A549 (cell line): ENCODE measurements around the gene SAT2. TPM values are rescaled to one million over a fixed set of nuclear protein-coding genes. Genes with fewer than 3 reads are reported as not detected.

ENCODE experiments used
- BCL3 ChIP-seq: fragments of >200 bp; sonication (Bioruptor Twin); formaldehyde crosslinking; IDR thresholded peaks from 3 replicates; pipeline ENCODE4 v1.6.1; 2016
- EHF ChIP-seq: fragments of 250-450 bp; sonication (Bioruptor Pico); IDR thresholded peaks from 2 replicates; pipeline ENCODE4 v1.5.0; 2020; ENCODE audit warnings: mild to moderate bottlenecking
- EP300 ChIP-seq, 2 experiments: fragments of >200 bp; sonication (Bioruptor Twin); formaldehyde crosslinking; IDR thresholded peaks; 2 replicates in 1 of 2; 3 replicates in 1 of 2; pipeline ENCODE4 v1.6.1; 2016 to 2017
- ESRRA ChIP-seq: fragments of 150-350 bp; IDR thresholded peaks from 2 replicates; pipeline ENCODE4 v1.6.1; 2014; ENCODE audit warnings: mild to moderate bottlenecking, low read length, borderline replicate concordance
- FOSB ChIP-seq: fragments of 250-450 bp; sonication (Bioruptor Pico); IDR thresholded peaks from 2 replicates; pipeline ENCODE4 v1.5.0; 2020; ENCODE audit warnings: mild to moderate bottlenecking, moderate library complexity
- FOXS1 ChIP-seq: fragments of 250-450 bp; sonication (Bioruptor Pico); IDR thresholded peaks from 2 replicates; pipeline ENCODE4 v1.5.0; 2020; ENCODE audit warnings: mild to moderate bottlenecking, moderate library complexity
- HOXB13 ChIP-seq: fragments of 250-450 bp; sonication (Bioruptor Pico); IDR thresholded peaks from 2 replicates; pipeline ENCODE4 v1.5.0; 2020; ENCODE audit warnings: low read depth, mild to moderate bottlenecking, moderate library complexity
- JUN ChIP-seq, 2 experiments: fragments of >200 bp; sonication (Bioruptor Twin); formaldehyde crosslinking; IDR thresholded peaks; 2 replicates in 1 of 2; 3 replicates in 1 of 2; pipeline ENCODE4 v1.6.1; 2016 to 2017
- KDM1A ChIP-seq: fragments of 200-600 bp; sonication (generic); IDR thresholded peaks from 2 replicates; pipeline ENCODE4 v1.6.1; 2016; ENCODE audit warnings: low read depth, mild to moderate bottlenecking
- MAFK ChIP-seq: fragments of 450-650 bp; IDR thresholded peaks from 2 replicates; pipeline ENCODE4 v1.6.1; 2014; ENCODE audit not compliant: partially characterized antibody
- NFE2L2 ChIP-seq: fragments of 150-350 bp; conservative IDR thresholded peaks from 2 replicates; pipeline ENCODE4 v1.6.1; 2014; ENCODE audit warnings: low read length
- NR3C1 ChIP-seq: fragments of >200 bp; sonication (Bioruptor Twin); formaldehyde crosslinking; IDR thresholded peaks from 3 replicates; pipeline ENCODE4 v1.6.1; 2017
- RAD21 ChIP-seq, 2 experiments: fragments of >200 bp in 1 of 2; sonication (Bioruptor Twin) in 1 of 2; formaldehyde crosslinking in 1 of 2; IDR thresholded peaks in 1 of 2; conservative IDR thresholded peaks in 1 of 2; 2 replicates in 1 of 2; 3 replicates in 1 of 2; pipeline ENCODE4 v1.6.1; 2012 to 2018; ENCODE audit warnings: inconsistent platforms in 1 of 2
- RCOR1 ChIP-seq: fragments of 150-350 bp; IDR thresholded peaks from 2 replicates; pipeline ENCODE4 v1.6.1; 2014; ENCODE audit warnings: antibody characterized with exemption, low read length, low read depth
- ZNF302 ChIP-seq: fragments of 250-450 bp; sonication (Bioruptor Pico); IDR thresholded peaks from 2 replicates; pipeline ENCODE4 v1.9.0; 2021; ENCODE audit warnings: inconsistent platforms, mild to moderate bottlenecking, moderate library complexity
- ZSCAN20 ChIP-seq: fragments of 250-450 bp; sonication (Bioruptor Pico); IDR thresholded peaks from 2 replicates; pipeline ENCODE4 v1.8.0; 2022; ENCODE audit warnings: mild to moderate bottlenecking, moderate library complexity
- polyA plus RNA-seq, 4 experiments: library from polyadenylated mRNA; depleted of rRNA in 3 of 4; stranded (reverse); fragments of >200 nt; fragmentation: RNase III in 1 of 4; extraction: RNeasy Plus Mini Kit Qiagen cat#74134 plus additional on column Dnase treatment in 1 of 4; gene quantifications; 2 replicates in 3 of 4; 3 replicates in 1 of 4; pipeline ENCODE4 v1.2.3, GENCODE V29; 2011 to 2017
- TF ChIP-seq, protein P1 (sequence below): fragments of 200-600 bp; sonication (generic); IDR thresholded peaks from 2 replicates; pipeline ENCODE4 v1.6.1; 2016; ENCODE audit warnings: antibody characterized with exemption, mild to moderate bottlenecking, moderate library complexity
- TF ChIP-seq, protein P2 (sequence below): fragments of 150-350 bp; IDR thresholded peaks from 2 replicates; pipeline ENCODE4 v1.6.1; 2014; ENCODE audit warnings: low read depth, mild to moderate bottlenecking, low read length
- TF ChIP-seq, protein P3 (sequence below): IDR thresholded peaks from 2 replicates; pipeline ENCODE4 v1.6.1; 2012; ENCODE audit warnings: low read depth, borderline replicate concordance
- TF ChIP-seq, protein P4 (sequence below): fragments of >200 bp; sonication (Bioruptor Twin); formaldehyde crosslinking; IDR thresholded peaks from 3 replicates; pipeline ENCODE4 v1.5.1; 2016

The SAT2 gene
- polyA plus RNA-seq, 2 of the 4 experiments (the other 2 are of a cell fraction), result 38.1 to 76.3 TPM

GRCh38 chr17:7579001-7579833 is 48.4 kb downstream of the SAT2 start, which contains the start of gene CD68 (continued):
- TF ChIP-seq RAD21 (conservative IDR thresholded peaks at IDR 0.05 in 1 of 2, IDR thresholded peaks at IDR 0.05 in 1 of 2) (no peak; a peak in 1 of 5 replicates), BCL3 (peak; percentile 78; the same call in 2 of the 3 replicates), NFE2L2 (no peak), FOSB (CRISPR knock-in tag) (peak; percentile 98), FOXS1 (CRISPR knock-in tag) (no peak), RCOR1 (no peak), MAFK (peak; percentile 72), KDM1A (no peak), ZNF302 (no peak), NR3C1 (no peak), EP300 (IDR thresholded peaks at IDR 0.05) (0 out of 5 replicates have a peak, but pooled peaks of 1 of the 2 experiments have one; percentile 32), ZSCAN20 (CRISPR knock-in tag) (no peak), ESRRA (no peak), HOXB13 (CRISPR knock-in tag) (no peak), EHF (CRISPR knock-in tag) (peak; percentile 87), JUN (IDR thresholded peaks at IDR 0.05) (peak; percentile 95 to 98)
- TF ChIP-seq, protein P1, sequence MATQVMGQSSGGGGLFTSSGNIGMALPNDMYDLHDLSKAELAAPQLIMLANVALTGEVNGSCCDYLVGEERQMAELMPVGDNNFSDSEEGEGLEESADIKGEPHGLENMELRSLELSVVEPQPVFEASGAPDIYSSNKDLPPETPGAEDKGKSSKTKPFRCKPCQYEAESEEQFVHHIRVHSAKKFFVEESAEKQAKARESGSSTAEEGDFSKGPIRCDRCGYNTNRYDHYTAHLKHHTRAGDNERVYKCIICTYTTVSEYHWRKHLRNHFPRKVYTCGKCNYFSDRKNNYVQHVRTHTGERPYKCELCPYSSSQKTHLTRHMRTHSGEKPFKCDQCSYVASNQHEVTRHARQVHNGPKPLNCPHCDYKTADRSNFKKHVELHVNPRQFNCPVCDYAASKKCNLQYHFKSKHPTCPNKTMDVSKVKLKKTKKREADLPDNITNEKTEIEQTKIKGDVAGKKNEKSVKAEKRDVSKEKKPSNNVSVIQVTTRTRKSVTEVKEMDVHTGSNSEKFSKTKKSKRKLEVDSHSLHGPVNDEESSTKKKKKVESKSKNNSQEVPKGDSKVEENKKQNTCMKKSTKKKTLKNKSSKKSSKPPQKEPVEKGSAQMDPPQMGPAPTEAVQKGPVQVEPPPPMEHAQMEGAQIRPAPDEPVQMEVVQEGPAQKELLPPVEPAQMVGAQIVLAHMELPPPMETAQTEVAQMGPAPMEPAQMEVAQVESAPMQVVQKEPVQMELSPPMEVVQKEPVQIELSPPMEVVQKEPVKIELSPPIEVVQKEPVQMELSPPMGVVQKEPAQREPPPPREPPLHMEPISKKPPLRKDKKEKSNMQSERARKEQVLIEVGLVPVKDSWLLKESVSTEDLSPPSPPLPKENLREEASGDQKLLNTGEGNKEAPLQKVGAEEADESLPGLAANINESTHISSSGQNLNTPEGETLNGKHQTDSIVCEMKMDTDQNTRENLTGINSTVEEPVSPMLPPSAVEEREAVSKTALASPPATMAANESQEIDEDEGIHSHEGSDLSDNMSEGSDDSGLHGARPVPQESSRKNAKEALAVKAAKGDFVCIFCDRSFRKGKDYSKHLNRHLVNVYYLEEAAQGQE, result peak; percentile 22
- TF ChIP-seq, protein P2, sequence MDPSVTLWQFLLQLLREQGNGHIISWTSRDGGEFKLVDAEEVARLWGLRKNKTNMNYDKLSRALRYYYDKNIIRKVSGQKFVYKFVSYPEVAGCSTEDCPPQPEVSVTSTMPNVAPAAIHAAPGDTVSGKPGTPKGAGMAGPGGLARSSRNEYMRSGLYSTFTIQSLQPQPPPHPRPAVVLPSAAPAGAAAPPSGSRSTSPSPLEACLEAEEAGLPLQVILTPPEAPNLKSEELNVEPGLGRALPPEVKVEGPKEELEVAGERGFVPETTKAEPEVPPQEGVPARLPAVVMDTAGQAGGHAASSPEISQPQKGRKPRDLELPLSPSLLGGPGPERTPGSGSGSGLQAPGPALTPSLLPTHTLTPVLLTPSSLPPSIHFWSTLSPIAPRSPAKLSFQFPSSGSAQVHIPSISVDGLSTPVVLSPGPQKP, result no peak
- TF ChIP-seq, protein P3, sequence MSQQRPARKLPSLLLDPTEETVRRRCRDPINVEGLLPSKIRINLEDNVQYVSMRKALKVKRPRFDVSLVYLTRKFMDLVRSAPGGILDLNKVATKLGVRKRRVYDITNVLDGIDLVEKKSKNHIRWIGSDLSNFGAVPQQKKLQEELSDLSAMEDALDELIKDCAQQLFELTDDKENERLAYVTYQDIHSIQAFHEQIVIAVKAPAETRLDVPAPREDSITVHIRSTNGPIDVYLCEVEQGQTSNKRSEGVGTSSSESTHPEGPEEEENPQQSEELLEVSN, result peak; percentile 31; the same call in 1 of the 2 replicates
- TF ChIP-seq, protein P4, sequence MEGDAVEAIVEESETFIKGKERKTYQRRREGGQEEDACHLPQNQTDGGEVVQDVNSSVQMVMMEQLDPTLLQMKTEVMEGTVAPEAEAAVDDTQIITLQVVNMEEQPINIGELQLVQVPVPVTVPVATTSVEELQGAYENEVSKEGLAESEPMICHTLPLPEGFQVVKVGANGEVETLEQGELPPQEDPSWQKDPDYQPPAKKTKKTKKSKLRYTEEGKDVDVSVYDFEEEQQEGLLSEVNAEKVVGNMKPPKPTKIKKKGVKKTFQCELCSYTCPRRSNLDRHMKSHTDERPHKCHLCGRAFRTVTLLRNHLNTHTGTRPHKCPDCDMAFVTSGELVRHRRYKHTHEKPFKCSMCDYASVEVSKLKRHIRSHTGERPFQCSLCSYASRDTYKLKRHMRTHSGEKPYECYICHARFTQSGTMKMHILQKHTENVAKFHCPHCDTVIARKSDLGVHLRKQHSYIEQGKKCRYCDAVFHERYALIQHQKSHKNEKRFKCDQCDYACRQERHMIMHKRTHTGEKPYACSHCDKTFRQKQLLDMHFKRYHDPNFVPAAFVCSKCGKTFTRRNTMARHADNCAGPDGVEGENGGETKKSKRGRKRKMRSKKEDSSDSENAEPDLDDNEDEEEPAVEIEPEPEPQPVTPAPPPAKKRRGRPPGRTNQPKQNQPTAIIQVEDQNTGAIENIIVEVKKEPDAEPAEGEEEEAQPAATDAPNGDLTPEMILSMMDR, result no peak
